ENCODE data around the gene TRMT112.

TRMT112 gene

GRCh38 chr11:64294774-64295173 is 22.6 kb downstream of the TRMT112 start:
- H3K4me3 ChIP-seq (replicated peaks in 1 of 2; ENCODE audit: low read depth in 2 of 2, low read length in 2 of 2): no peak overlapping the region
- no peak for TF ChIP-seq CTCF (IDR thresholded peaks at IDR 0.05; ENCODE audit: low read depth, low read length)
- peak in 1 of 2 donors; percentile 47 for DNase-seq (ENCODE audit: low read depth in 2 of 2)

GRCh38 chr11:64292460-64293254 is 24.7 kb downstream of the TRMT112 start:
- no peak for TF ChIP-seq CTCF (IDR thresholded peaks at IDR 0.05; ENCODE audit: low read depth, low read length)
- peak overlapping the region; percentile 11 to 14 for H3K4me3 ChIP-seq (replicated peaks in 1 of 2; ENCODE audit: low read depth in 2 of 2, low read length in 2 of 2)
- no peak for DNase-seq (ENCODE audit: low read depth in 2 of 2)

- DNase-seq (ENCODE audit: low read depth in 2 of 2): no peak
- TF ChIP-seq CTCF (IDR thresholded peaks at IDR 0.05; ENCODE audit: low read depth, low read length): no peak
- H3K4me3 ChIP-seq (replicated peaks in 1 of 2; ENCODE audit: low read depth in 2 of 2, low read length in 2 of 2): peak overlapping the region; percentile 11 to 14
Observed at GRCh38 chr11:64291752-64292459, 25.5 kb downstream of the TRMT112 start.

- DNase-seq (ENCODE audit: low read depth in 2 of 2): no peak
- TF ChIP-seq CTCF (IDR thresholded peaks at IDR 0.05; ENCODE audit: low read depth, low read length): no peak
- H3K4me3 ChIP-seq (replicated peaks in 1 of 2; ENCODE audit: low read depth in 2 of 2, low read length in 2 of 2): peak within 1 kb of the TSS in 1 of 2 donors; percentile 14
Observed at GRCh38 chr11:64291262-64291751, 26.1 kb downstream of the TRMT112 start, which contains the start of gene KCNK4. Gene KCNK4 (plus strand): TSS chr11:64291302. CDS start chr11:64293019, 1,717 bp downstream.

GRCh38 chr11:64290352-64291261 is 26.8 kb downstream of the TRMT112 start:
- H3K4me3 ChIP-seq (replicated peaks in 1 of 2; ENCODE audit: low read depth in 2 of 2, low read length in 2 of 2): no peak overlapping the region
- no peak for TF ChIP-seq CTCF (IDR thresholded peaks at IDR 0.05; ENCODE audit: low read depth, low read length)
- no peak for DNase-seq (ENCODE audit: low read depth in 2 of 2)

- DNase-seq (ENCODE audit: low read depth in 2 of 2): no peak
- no peak for TF ChIP-seq CTCF (IDR thresholded peaks at IDR 0.05; ENCODE audit: low read depth, low read length)
Observed at GRCh38 chr11:64289002-64289564, 28.3 kb downstream of the TRMT112 start.

More at GRCh38 chr11:64289002-64289564, 28.3 kb downstream of the TRMT112 start:
- H3K4me3 ChIP-seq (replicated peaks in 1 of 2; ENCODE audit: low read depth in 2 of 2, low read length in 2 of 2): no peak overlapping the region
